Transverse colon (tissue), 4 donors: ENCODE data around the gene LCP2. TPM values are rescaled to one million over a fixed set of nuclear protein-coding genes. Genes with fewer than 3 reads are reported as not detected.

ENCODE experiments used
- DNase-seq: peaks from one replicate; pipeline ENCODE4 v3.0.0-alpha.2; 2019
- H3K27ac ChIP-seq, 4 donors: fragments of 200-600 bp; sonication (generic); 2 replicates each; pipeline ENCODE4 v1.5.1; 2016 to 2018; ENCODE audit warnings: inconsistent platforms in 4 of 4
- H3K27me3 ChIP-seq: fragments of 200-600 bp; sonication (generic); 2 replicates; pipeline ENCODE4 v1.5.1; 2017; ENCODE audit warnings: inconsistent platforms
- H3K36me3 ChIP-seq, 4 donors: fragments of 200-600 bp; sonication (generic); 2 replicates each; pipeline ENCODE4 v1.5.1; 2017 to 2019; ENCODE audit warnings: inconsistent platforms in 4 of 4
- H3K4me1 ChIP-seq, 4 donors: fragments of 200-600 bp; sonication (generic); 2 replicates each; pipeline ENCODE4 v1.5.1; 2017 to 2020; ENCODE audit warnings: inconsistent platforms in 4 of 4
- H3K4me3 ChIP-seq, 4 donors: fragments of 200-600 bp; sonication (generic); 1 replicate in 1 of 4; 2 replicates in 3 of 4; pipeline versions ENCODE4 v1.5.1 to v1.6.1; 2017 to 2019; ENCODE audit warnings: inconsistent platforms in 4 of 4
- H3K9me3 ChIP-seq, 2 donors: fragments of 200-600 bp; sonication (generic); 2 replicates each; pipeline ENCODE4 v1.5.1; 2017 to 2019; ENCODE audit warnings: inconsistent platforms in 2 of 2
- CTCF ChIP-seq, 5 experiments: fragments of 200-600 bp in 3 of 5; fragments of 450-650 bp in 2 of 5; sonication (generic) in 3 of 5; IDR thresholded peaks; 1 replicate in 2 of 5; 2 replicates in 3 of 5; pipeline ENCODE4 v1.5.1; 2016 to 2017; ENCODE audit warnings: antibody characterized with exemption in 5 of 5, inconsistent platforms in 3 of 5, mild to moderate bottlenecking in 2 of 5, moderate library complexity in 1 of 5
- EP300 ChIP-seq: sonication (generic); formaldehyde crosslinking; IDR thresholded peaks from one replicate; pipeline ENCODE4 v1.6.1; 2017; ENCODE audit warnings: antibody characterized with exemption, low read depth
- POLR2A ChIP-seq: fragments of 450-650 bp; IDR thresholded peaks from one replicate; pipeline ENCODE4 v1.6.1; 2016; ENCODE audit warnings: antibody characterized with exemption, mild to moderate bottlenecking, moderate library complexity
- POLR2AphosphoS5 ChIP-seq, 3 donors: sonication (generic); formaldehyde crosslinking; IDR thresholded peaks; one replicate each; pipeline ENCODE4 v1.6.1; 2016; ENCODE audit warnings: antibody characterized with exemption in 3 of 3
- WGBS, 2 donors: methylation state at CpG; one replicate each; pipeline ENCODE4 v1.1.5; 2018; ENCODE audit warnings: low coverage in 1 of 2; 5-methylcytosine and 5-hydroxymethylcytosine counted together
- in situ Hi-C, 4 donors: fragments of 200-750 bp; cut with MboI; loops; one replicate each; pipeline versions ENCODE4 v1.15.0 to v1.15.1; 2017; ENCODE audit warnings: low sequenced_read_pairs in 3 of 4, low pct_ligation_motif_present in 1 of 4, low pct_unique_long_range_greater_than_20kb in 1 of 4
- intact Hi-C: fragments of 100-400 bp; cut with DNase I; formaldehyde crosslinking; loops from one replicate; pipeline ENCODE4 v1.15.1; 2023; ENCODE audit warnings: low total_unique reads
- total RNA-seq, 4 donors: library from RNA; depleted of rRNA; stranded (reverse); fragments of >200 nt; gene quantifications; one replicate each; pipeline ENCODE4 v1.1.0, GENCODE V29; 2016

LCP2 gene
- total RNA-seq = 10 to 100 TPM in 3 of 4 donors, 1 to 10 TPM in 1; 2.6 to 33.0 (median 23.3) TPM

- intact Hi-C loops = no loop called here
- H3K4me3 ChIP-seq = peak within 1 kb of the TSS; percentile 15 to 50 (median 36)
- TF ChIP-seq POLR2A (peak; percentile 27), CTCF (IDR thresholded peaks at IDR 0.05) (no peak), POLR2AphosphoS5 (IDR thresholded peaks at IDR 0.05) (peak; percentile 20 to 67 (median 31))
- no peaks in the 10 kb centered on the region for H3K9me3 ChIP-seq
- peak within 1 kb of the TSS; percentile 71 to 85 (median 83) for H3K27ac ChIP-seq
- in situ Hi-C loops = no loop called here
- no peaks in the 10 kb centered on the region for H3K36me3 ChIP-seq
- WGBS, 2 donors = 40% methylated on average over 10 of the region's 10 CpGs; no CpG with 5 or more reads in 1 of the 2 donors
- peaks cover 0 to 13% (median 3%) of the 10 kb centered on the region in 4 donors for H3K4me1 ChIP-seq
- DNase-seq = no peak
- no peaks in the 10 kb centered on the region for H3K27me3 ChIP-seq
Measured at GRCh38 chr5:170297589-170298462, at the start of gene LCP2. LCP2 (minus strand) TSS chr5:170297777; CDS start chr5:170297611, 166 bp downstream.

GRCh38 chr5:170347022-170347567 is 49.5 kb upstream of the LCP2 start:
- TF ChIP-seq CTCF (IDR thresholded peaks at IDR 0.05) (no peak), EP300 (no peak), POLR2AphosphoS5 (IDR thresholded peaks at IDR 0.05) (no peak)
- intact Hi-C loops = no loop called here
- in situ Hi-C loops = loop anchor here in 1 of 4 donors (10.0 kb wide), 1 partner anchor 122 kb away; no protein-coding TSS in a partner anchor
- WGBS, 2 donors = 79 to 86% methylated on average over 4 to 9 of the region's 9 CpGs
- no peak for DNase-seq
- no peak overlapping the region for H3K4me3 ChIP-seq
- H3K27me3 ChIP-seq = no peaks in the 10 kb centered on the region
- no peaks in the 10 kb centered on the region for H3K9me3 ChIP-seq
- H3K36me3 ChIP-seq = no peaks in the 10 kb centered on the region
- H3K4me1 ChIP-seq = no peaks in the 10 kb centered on the region
- H3K27ac ChIP-seq = no peak overlapping the region

GRCh38 chr5:170345971-170346370 is 48.4 kb upstream of the LCP2 start:
- in situ Hi-C loops (loop anchor here in 1 of 4 donors (10.0 kb wide), 1 partner anchor 121 kb away; no protein-coding TSS in a partner anchor), intact Hi-C loops (no loop called here)
- no peaks in the 10 kb centered on the region for H3K36me3 ChIP-seq
- H3K9me3 ChIP-seq = no peaks in the 10 kb centered on the region
- no peak overlapping the region for H3K27ac ChIP-seq
- no peak overlapping the region for H3K4me3 ChIP-seq
- WGBS, 2 donors = 88 to 100% methylated on average over 1 of the region's 1 CpG
- TF ChIP-seq EP300 = no peak
- TF ChIP-seq CTCF (IDR thresholded peaks at IDR 0.05) = no peak
- TF ChIP-seq POLR2A = no peak
- TF ChIP-seq POLR2AphosphoS5 (IDR thresholded peaks at IDR 0.05) = no peak
- H3K27me3 ChIP-seq = no peaks in the 10 kb centered on the region
- no peaks in the 10 kb centered on the region for H3K4me1 ChIP-seq
- DNase-seq = no peak

- intact Hi-C loops = no loop called here
- WGBS, 2 donors = 90% methylated on average over 3 of the region's 3 CpGs
- H3K4me3 ChIP-seq = no peak overlapping the region
Measured at GRCh38 chr5:170343177-170343576, 45.6 kb upstream of the LCP2 start.

More at GRCh38 chr5:170343177-170343576, 45.6 kb upstream of the LCP2 start:
- Histone ChIP-seq H3K27ac (no peak overlapping the region), H3K9me3 (no peaks in the 10 kb centered on the region), H3K36me3 (no peaks in the 10 kb centered on the region), H3K4me1 (no peaks in the 10 kb centered on the region), H3K27me3 (no peaks in the 10 kb centered on the region)
- in situ Hi-C loops = loop anchor here in 1 of 4 donors (10.0 kb wide), 1 partner anchor 118 kb away; no protein-coding TSS in a partner anchor
- DNase-seq = no peak
- TF ChIP-seq EP300 = no peak
- no peak for TF ChIP-seq POLR2AphosphoS5 (IDR thresholded peaks at IDR 0.05)
- no peak for TF ChIP-seq POLR2A
- no peak for TF ChIP-seq CTCF (IDR thresholded peaks at IDR 0.05)
